Measurements from ENCODE around the gene ZP1.

Gene ZP1

GRCh38 chr11:60844045-60844869, 23.1 kb upstream of the ZP1 start:
- DNase-seq = no peak

DNA sequence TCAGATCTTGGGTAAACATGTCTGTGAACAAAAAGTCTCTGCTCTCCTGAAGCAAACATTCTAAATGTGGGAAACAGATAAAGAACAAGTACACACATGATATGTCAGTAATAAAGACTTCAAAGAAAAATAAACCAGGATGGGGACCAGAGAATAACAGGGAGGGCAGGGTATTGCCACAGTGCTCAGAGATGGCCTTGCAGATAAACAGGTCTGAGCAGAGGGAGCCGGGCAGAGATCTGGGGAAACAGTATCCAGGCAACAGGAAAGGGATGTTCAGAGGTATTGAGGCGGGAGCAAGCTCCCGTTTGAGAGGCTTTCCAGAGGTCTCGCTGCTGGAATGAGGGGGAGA, 22.5 kb upstream of the ZP1 start:
- no peak for DNase-seq

DNA sequence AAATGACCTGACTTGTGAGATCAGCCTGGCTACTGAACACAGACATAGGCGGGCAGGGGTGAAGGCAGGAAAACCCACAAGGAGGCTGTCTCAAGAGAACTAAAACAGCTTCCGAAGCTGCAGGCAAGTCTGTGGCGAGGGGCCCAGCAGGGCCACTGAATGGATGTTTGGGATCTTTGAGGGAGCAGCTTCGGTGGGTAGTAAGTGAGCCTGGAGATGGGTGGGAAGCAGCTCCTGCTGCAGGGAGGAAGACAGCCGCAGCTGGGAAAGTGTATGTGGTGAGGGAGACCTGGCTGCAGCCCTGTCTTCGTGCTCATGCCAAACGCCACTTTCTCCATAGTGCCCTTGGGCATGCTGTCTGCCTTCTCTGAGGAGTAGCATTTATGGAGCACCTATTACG, 22.0 kb upstream of the ZP1 start:
- DNase-seq = no peak

DNA sequence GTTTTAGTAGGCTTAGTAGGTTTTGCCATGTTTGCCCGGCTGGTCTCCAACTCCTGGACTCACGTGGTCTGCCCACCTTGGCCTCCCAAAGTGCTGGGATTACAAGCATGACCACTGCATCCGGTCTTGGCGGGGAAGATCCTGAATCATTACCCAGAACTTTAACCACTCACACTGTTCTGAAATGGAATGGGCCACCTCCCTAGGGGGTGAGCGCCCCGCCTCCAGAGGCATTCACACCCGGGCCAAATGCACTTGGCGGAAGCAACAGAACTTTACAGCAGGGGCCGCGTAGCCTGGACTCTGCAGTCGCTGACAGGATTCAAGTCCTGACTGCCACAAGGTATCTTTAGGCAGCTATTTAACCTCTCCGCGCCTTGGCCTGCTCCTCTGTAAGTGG, 20.1 kb upstream of the ZP1 start:
- no peak for DNase-seq

GRCh38 chr11:60847896-60848295, 19.4 kb upstream of the ZP1 start:
- DNase-seq = no peak

GRCh38 chr11:60848714-60849151, 18.6 kb upstream of the ZP1 start:
- DNase-seq = no peak

DNA sequence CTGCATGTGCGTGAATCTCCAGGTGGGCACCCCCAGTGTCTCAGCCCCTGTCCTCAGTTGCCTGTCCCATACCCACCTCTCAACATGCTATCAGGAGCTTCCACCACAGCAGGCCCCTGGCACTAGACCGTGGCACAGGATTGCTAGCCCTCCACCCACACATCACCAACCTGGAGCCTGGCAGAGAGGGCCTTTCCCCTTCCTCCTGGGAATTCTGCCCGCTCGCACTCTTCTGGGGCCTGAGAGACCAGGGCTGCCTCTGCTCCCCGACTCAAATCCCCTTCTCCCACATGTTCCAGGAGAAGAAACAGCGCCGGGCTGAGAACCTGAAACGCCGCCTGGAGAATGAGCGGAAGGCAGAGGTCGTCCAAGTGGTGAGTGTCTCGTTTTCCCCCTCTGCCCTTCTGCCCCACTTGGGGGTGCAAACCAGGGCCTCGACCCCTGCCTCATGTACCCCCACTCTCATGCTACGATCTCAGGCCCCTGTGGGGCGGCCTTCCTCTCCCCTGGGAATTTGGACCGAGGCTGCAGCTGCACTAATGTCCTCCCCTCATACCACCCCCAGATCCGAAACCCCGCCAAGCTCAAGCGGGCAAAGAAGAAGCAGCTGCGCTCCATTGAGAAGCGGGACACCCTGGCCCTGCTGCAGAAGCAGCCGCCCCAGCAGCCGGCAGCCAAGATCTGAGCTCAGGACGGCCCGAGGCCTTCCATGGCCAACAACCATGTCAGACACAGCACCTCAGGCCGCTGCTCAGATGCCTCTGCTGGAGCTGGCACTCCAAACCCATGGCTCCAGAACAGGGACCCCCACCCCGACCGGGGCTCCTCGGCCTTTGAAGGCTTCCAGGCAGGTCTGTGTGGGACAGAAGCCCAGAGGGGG, 17.5 kb upstream of the ZP1 start:
- DNase-seq = no peak

- no peak for DNase-seq
These were observed 15.8 kb upstream of the ZP1 start for GRCh38 chr11:60851327-60852104.

- DNase-seq = no peak
These were observed 15.0 kb upstream of the ZP1 start for GRCh38 chr11:60852117-60852981.

- no peak for DNase-seq
These were observed 14.1 kb upstream of the ZP1 start for GRCh38 chr11:60852982-60853950.

- no peak for DNase-seq
These were observed 13.0 kb upstream of the ZP1 start for GRCh38 chr11:60854140-60854846.

DNA sequence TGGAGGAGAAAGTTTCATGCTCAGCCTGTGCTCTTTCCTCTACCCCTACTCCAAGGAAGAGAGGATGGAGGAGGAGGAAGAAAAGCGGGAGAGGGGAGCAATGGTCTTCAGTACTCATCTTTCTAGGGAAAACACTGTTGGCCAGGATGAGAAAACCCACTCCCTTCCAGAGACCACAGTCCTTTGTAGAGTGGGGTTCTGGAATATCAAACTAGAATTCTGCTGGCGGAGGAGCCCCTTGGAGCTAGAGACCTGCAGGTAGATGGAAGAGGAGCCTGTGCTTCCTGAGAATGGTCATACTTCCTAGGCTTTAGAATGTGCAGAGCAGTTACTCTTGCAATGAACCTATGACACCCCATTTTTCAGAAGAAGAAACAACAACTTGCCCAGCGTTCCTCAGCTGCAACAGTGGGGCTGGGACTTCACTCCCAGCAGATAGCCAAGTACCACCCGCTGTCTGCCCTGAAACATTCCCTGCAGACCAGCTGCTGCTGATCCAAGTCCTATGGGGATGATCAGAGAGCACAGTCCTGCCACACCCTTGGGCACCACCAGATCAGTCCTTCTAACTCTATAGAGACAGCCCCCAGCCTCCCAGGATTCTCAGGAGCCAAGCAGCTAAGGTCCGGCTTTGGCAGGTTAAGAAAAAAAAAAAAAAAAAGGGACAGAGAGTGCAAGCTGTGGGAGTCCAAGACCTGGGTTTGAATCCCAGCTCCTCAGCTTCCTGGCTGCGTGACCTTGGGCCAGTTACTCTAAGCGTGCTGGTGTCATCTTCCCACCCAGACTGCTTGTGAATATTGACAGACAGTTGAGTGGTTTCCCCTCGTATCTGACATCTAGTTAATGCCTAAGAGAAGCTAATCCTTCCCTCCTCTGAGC, 12.3 kb upstream of the ZP1 start:
- no peak for DNase-seq

- no peak for DNase-seq
These were observed 11.4 kb upstream of the ZP1 start, which contains the start of gene PTGDR2 for GRCh38 chr11:60855726-60856633. Gene PTGDR2 (minus strand): TSS chr11:60855950. CDS start chr11:60853722, 2,228 bp downstream.

GRCh38 chr11:60857378-60858232, 9.7 kb upstream of the ZP1 start:
- DNase-seq = no peak

- no peak for DNase-seq
These were observed 9.1 kb upstream of the ZP1 start for GRCh38 chr11:60858236-60858635.

GRCh38 chr11:60858731-60859464, 8.4 kb upstream of the ZP1 start:
- DNase-seq = no peak
